NT2/D1 (cell line): Measurements from ENCODE around the gene GPATCH11.

ENCODE experiments used
- SUZ12 ChIP-seq: IDR thresholded peaks from 2 replicates; pipeline ENCODE4 v1.6.1; 2011; ENCODE audit not compliant: insufficient read length, insufficient read depth; ENCODE audit errors: extremely low read depth
- ZNF274 ChIP-seq: IDR thresholded peaks from 2 replicates; pipeline ENCODE4 v1.6.1; 2011; ENCODE audit warnings: mild to moderate bottlenecking, low read depth, low read length

DNA sequence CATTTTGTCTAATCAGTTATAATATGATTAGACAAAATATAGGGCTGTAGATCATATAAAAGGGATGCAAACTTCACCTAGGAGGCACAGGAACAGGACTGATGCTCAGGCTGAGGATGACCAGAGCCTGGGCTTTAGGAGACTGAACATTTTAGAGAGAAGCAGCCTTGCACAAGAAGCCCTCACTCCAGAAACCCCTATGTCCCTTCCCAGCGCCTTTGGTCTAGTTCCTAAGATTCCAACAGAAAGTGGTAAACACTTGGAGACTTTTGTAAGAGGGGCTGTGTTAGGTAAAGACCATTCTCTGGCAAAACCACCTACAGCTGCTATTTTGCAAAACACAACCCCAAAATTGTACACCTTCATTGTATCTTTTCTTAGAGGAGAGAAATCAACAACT lies 33.2 kb downstream of the GPATCH11 start:
- no peak for TF ChIP-seq SUZ12
- TF ChIP-seq ZNF274: no peak
